OCI-LY3 (cell line): ENCODE measurements around the gene MEOX1.

Experiments used
- CTCF ChIP-seq: fragments of 200-600, 300-600 bp; sonication (generic); IDR thresholded peaks from 2 replicates; pipeline ENCODE4 v1.5.1; 2014; ENCODE audit warnings: antibody characterized with exemption, low read length, low read depth
- EZH2phosphoT487 ChIP-seq: fragments of 200-600 bp; shearing (Covaris generic); IDR thresholded peaks from 2 replicates; pipeline ENCODE4 v1.6.1; 2018; ENCODE audit warnings: antibody characterized with exemption, mixed run types, low read depth

- no peak for TF ChIP-seq CTCF
- no peak for TF ChIP-seq EZH2phosphoT487
These were observed at the start of gene MEOX1 for GRCh38 chr17:43661699-43662412.
